Panc1 (cell line): ENCODE data around the gene PROKR2. TPM values are rescaled to one million over a fixed set of nuclear protein-coding genes. Genes with fewer than 3 reads are reported as not detected.

ENCODE experiments used
- ATAC-seq: fragments of 200-7000 bp; cut with Tn5 transposase; 2 replicates; pipeline ENCODE4 v1.9.1; 2020; ENCODE audit warnings: mild to moderate bottlenecking, moderate library complexity
- BruUV-seq: library from RNA; stranded (reverse); fragments of 400-500 nt; replicated peaks from 2 replicates; lab custom pipeline; 2021; lab: Mats Ljungman, UMichigan
- CTCF ChIA-PET: fragments of 300-600 bp; sonication (Branson Sonifier 250); formaldehyde crosslinking; loops from one replicate; lab custom pipeline; 2022; ENCODE audit warnings: antibody characterized with exemption; lab: Charles Lee
- POLR2A ChIA-PET: fragments of 300-600 bp; sonication (Branson Sonifier 250); formaldehyde crosslinking; loops from one replicate; lab custom pipeline; 2022; ENCODE audit warnings: antibody characterized with exemption; lab: Charles Lee
- DNase-seq: peaks from one replicate; pipeline ENCODE4 v3.0.0-alpha.2; 2010; ENCODE audit warnings: low read depth, low spot score
- H3K27ac ChIP-seq: 2 replicates; pipeline ENCODE4 v1.5.1; 2011; ENCODE audit warnings: mild to moderate bottlenecking, low read length, inconsistent platforms
- H3K27me3 ChIP-seq: fragments of 200-500 bp; sonication (Bioruptor generic); 2 replicates; pipeline ENCODE4 v1.6.0; 2014; ENCODE audit warnings: low read length, inconsistent platforms; ENCODE audit not compliant: control insufficient read depth, insufficient read depth
- H3K36me3 ChIP-seq: fragments of 200-500 bp; sonication (Bioruptor generic); 2 replicates; pipeline ENCODE4 v1.5.1; 2014; ENCODE audit warnings: inconsistent platforms, mild to moderate bottlenecking, low read length, moderate library complexity; ENCODE audit not compliant: control insufficient read depth, insufficient read depth
- H3K4me1 ChIP-seq: 2 replicates; pipeline ENCODE4 v1.5.1; 2011; ENCODE audit warnings: inconsistent platforms, mild to moderate bottlenecking, low read length, moderate library complexity; ENCODE audit not compliant: control insufficient read depth, insufficient read depth
- H3K4me3 ChIP-seq, 2 experiments: 2 replicates each; pipeline ENCODE4 v1.5.1; 2011 to 2012; ENCODE audit warnings: low read depth in 2 of 2, low read length in 2 of 2, mild to moderate bottlenecking in 2 of 2, inconsistent platforms in 1 of 2, moderate library complexity in 1 of 2
- H3K9me3 ChIP-seq: fragments of 200-500 bp; sonication (Bioruptor generic); 2 replicates; pipeline ENCODE4 v1.5.1; 2014; ENCODE audit warnings: low read depth, mild to moderate bottlenecking, inconsistent platforms, low read length, moderate library complexity; ENCODE audit not compliant: control insufficient read depth, insufficient read depth
- POLR2AphosphoS5 ChIP-seq: IDR thresholded peaks from 2 replicates; pipeline ENCODE4 v1.6.1; 2012; ENCODE audit warnings: mild to moderate bottlenecking, low read depth, low read length, moderate library complexity
- SIN3A ChIP-seq: IDR thresholded peaks from 2 replicates; pipeline ENCODE4 v1.6.1; 2012; ENCODE audit warnings: low read depth, mild to moderate bottlenecking, low read length, moderate library complexity, borderline replicate concordance; ENCODE audit not compliant: insufficient read depth
- TCF7L2 ChIP-seq: IDR thresholded peaks from 2 replicates; pipeline ENCODE4 v1.6.1; 2011; ENCODE audit warnings: mild to moderate bottlenecking, low read depth, low read length, inconsistent platforms
- in situ Hi-C: cut with HindIII; loops from 2 replicates; pipeline ENCODE4 v1.10.0; 2016; ENCODE audit warnings: low sequenced_read_pairs, low pct_unique_long_range_greater_than_20kb
- intact Hi-C: fragments of 100-400 bp; cut with micrococcal nuclease; formaldehyde crosslinking; loops from one replicate; pipeline ENCODE4 v1.10.0; 2022; ENCODE audit not compliant: unreplicated experiment
- total RNA-seq: library from RNA; stranded (reverse); gene quantifications from one replicate; pipeline ENCODE4 v1.2.1, GENCODE V29; 2021; ENCODE audit not compliant: unreplicated experiment
- TF ChIP-seq, protein P1 (sequence below): fragments of 450-650 bp; IDR thresholded peaks from 2 replicates; pipeline ENCODE4 v1.5.1; 2017; ENCODE audit warnings: mild to moderate bottlenecking
- TF ChIP-seq, protein P2 (sequence below), 2 experiments: IDR thresholded peaks; 2 replicates each; pipeline ENCODE4 v1.6.1; 2011 to 2012; ENCODE audit warnings: low read depth in 2 of 2, control low read depth in 1 of 2, low read length in 1 of 2, mild to moderate bottlenecking in 1 of 2, moderate library complexity in 1 of 2; ENCODE audit not compliant: insufficient read depth in 1 of 2

The PROKR2 gene
- total RNA-seq, 1 experiment from 2014 or later = not detected

DNA sequence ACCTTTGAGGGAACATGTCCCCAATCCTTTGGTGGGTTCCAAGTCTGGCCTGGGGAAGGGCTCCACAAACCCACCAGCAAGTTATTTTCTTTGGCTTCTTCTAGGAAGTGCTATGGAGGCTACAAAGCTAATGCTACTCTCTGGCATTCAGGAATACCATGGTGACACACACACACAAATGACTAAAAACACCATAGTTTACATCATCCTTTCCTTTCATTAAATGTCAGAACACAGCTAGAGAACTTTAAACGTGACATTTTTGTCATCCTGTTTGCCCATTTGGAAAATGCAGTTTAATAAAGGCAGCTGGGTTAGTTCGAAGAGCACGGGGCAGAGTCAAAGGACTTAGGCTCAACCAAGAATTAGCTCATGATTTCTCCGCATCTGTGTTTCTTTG is 40.2 kb upstream of the PROKR2 start:
- no peaks in the 10 kb centered on the region for H3K4me1 ChIP-seq
- intact Hi-C loops = no loop called here
- 0 out of 2 replicates have a peak, but pooled peaks cover 2% of the 10 kb centered on the region for H3K27me3 ChIP-seq
- BruUV-seq = no TSS peak
- in situ Hi-C loops = no loop called here
- CTCF ChIA-PET = no interaction called here
- ATAC-seq = no peak
- POLR2A ChIA-PET = no interaction called here
- no peaks in the 10 kb centered on the region for H3K9me3 ChIP-seq
- H3K27ac ChIP-seq = no peak overlapping the region
- no peaks in the 10 kb centered on the region for H3K36me3 ChIP-seq
- H3K4me3 ChIP-seq = no peak overlapping the region
- TF ChIP-seq TCF7L2 (no peak), POLR2AphosphoS5 (no peak), SIN3A (no peak)
- TF ChIP-seq, protein P1, sequence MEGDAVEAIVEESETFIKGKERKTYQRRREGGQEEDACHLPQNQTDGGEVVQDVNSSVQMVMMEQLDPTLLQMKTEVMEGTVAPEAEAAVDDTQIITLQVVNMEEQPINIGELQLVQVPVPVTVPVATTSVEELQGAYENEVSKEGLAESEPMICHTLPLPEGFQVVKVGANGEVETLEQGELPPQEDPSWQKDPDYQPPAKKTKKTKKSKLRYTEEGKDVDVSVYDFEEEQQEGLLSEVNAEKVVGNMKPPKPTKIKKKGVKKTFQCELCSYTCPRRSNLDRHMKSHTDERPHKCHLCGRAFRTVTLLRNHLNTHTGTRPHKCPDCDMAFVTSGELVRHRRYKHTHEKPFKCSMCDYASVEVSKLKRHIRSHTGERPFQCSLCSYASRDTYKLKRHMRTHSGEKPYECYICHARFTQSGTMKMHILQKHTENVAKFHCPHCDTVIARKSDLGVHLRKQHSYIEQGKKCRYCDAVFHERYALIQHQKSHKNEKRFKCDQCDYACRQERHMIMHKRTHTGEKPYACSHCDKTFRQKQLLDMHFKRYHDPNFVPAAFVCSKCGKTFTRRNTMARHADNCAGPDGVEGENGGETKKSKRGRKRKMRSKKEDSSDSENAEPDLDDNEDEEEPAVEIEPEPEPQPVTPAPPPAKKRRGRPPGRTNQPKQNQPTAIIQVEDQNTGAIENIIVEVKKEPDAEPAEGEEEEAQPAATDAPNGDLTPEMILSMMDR = no peak
- TF ChIP-seq, protein P2, sequence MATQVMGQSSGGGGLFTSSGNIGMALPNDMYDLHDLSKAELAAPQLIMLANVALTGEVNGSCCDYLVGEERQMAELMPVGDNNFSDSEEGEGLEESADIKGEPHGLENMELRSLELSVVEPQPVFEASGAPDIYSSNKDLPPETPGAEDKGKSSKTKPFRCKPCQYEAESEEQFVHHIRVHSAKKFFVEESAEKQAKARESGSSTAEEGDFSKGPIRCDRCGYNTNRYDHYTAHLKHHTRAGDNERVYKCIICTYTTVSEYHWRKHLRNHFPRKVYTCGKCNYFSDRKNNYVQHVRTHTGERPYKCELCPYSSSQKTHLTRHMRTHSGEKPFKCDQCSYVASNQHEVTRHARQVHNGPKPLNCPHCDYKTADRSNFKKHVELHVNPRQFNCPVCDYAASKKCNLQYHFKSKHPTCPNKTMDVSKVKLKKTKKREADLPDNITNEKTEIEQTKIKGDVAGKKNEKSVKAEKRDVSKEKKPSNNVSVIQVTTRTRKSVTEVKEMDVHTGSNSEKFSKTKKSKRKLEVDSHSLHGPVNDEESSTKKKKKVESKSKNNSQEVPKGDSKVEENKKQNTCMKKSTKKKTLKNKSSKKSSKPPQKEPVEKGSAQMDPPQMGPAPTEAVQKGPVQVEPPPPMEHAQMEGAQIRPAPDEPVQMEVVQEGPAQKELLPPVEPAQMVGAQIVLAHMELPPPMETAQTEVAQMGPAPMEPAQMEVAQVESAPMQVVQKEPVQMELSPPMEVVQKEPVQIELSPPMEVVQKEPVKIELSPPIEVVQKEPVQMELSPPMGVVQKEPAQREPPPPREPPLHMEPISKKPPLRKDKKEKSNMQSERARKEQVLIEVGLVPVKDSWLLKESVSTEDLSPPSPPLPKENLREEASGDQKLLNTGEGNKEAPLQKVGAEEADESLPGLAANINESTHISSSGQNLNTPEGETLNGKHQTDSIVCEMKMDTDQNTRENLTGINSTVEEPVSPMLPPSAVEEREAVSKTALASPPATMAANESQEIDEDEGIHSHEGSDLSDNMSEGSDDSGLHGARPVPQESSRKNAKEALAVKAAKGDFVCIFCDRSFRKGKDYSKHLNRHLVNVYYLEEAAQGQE (IDR thresholded peaks at IDR 0.05; ENCODE audit: insufficient read depth in 1 of 2, low read depth in 2 of 2, low read length in 1 of 2) = no peak
- DNase-seq = no peak

DNA sequence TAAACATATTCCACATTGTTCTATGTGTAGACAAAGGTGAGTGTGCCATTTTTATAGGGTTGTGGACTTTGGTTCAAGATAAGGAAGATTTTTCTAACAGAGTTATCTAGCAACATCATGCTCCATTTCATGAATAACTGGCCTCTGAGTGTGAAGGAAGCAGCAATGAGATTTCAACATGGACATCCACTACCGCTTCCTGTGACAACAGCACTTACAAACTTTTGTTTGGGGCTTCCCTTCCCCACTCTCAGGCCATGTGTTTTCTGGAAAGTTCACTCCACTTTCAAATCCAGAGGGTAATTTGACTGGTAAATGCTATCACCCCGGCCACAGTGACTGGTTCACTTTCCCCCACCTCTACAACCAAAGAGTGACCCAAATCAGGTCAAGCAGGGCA is 38.1 kb upstream of the PROKR2 start:
- in situ Hi-C loops = no loop called here
- no TSS peak for BruUV-seq
- ChIA-PET CTCF (no interaction called here), POLR2A (no interaction called here)
- Histone ChIP-seq H3K36me3 (no peaks in the 10 kb centered on the region), H3K27me3 (peaks cover 2% of the 10 kb centered on the region; the same call in 1 of the 2 replicates), H3K27ac (no peak overlapping the region), H3K9me3 (no peaks in the 10 kb centered on the region), H3K4me1 (no peaks in the 10 kb centered on the region), H3K4me3 (no peak overlapping the region)
- TF ChIP-seq SIN3A (no peak), TCF7L2 (no peak), POLR2AphosphoS5 (no peak)
- TF ChIP-seq, protein P2 (IDR thresholded peaks at IDR 0.05; ENCODE audit: insufficient read depth in 1 of 2, low read depth in 2 of 2, low read length in 1 of 2) = no peak
- TF ChIP-seq, protein P1 = no peak
- DNase-seq (no peak), ATAC-seq (no peak)
- intact Hi-C loops = no loop called here
